NT2/D1 (cell line): ENCODE data around the gene TSC22D2.
"Not testable (repeated sequence)": the region's sequence is repeated elsewhere in the genome, so short reads cannot be mapped to it uniquely, and the experiment has no call there.

Source experiments
- DNase-seq: peaks from one replicate; pipeline ENCODE4 v3.0.0-alpha.2; 2011; ENCODE audit warnings: low read depth, low spot score
- H3K27me3 ChIP-seq: 2 replicates; pipeline ENCODE4 v1.6.0; 2011; ENCODE audit warnings: mild to moderate bottlenecking; ENCODE audit not compliant: insufficient read length, insufficient read depth
- H3K36me3 ChIP-seq: 2 replicates; pipeline ENCODE4 v1.6.1; 2011; ENCODE audit warnings: mild to moderate bottlenecking, low read length, mixed read lengths; ENCODE audit not compliant: insufficient read depth, insufficient read length
- H3K4me1 ChIP-seq: 2 replicates; pipeline ENCODE4 v1.5.1; 2011; ENCODE audit not compliant: insufficient read depth, insufficient read length
- H3K4me3 ChIP-seq: 2 replicates; pipeline ENCODE4 v1.5.1; 2011; ENCODE audit warnings: low read depth; ENCODE audit not compliant: insufficient read length
- H3K9ac ChIP-seq: 2 replicates; pipeline ENCODE4 v1.6.0; 2011; ENCODE audit warnings: low read depth; ENCODE audit not compliant: insufficient read length
- H3K9me3 ChIP-seq: 2 replicates; pipeline ENCODE4 v1.5.1; 2011; ENCODE audit warnings: mild to moderate bottlenecking, low read length; ENCODE audit not compliant: insufficient read depth
- SUZ12 ChIP-seq: IDR thresholded peaks from 2 replicates; pipeline ENCODE4 v1.6.1; 2011; ENCODE audit not compliant: insufficient read length, insufficient read depth; ENCODE audit errors: extremely low read depth
- YY1 ChIP-seq: IDR thresholded peaks from 2 replicates; pipeline ENCODE4 v1.6.1; 2011; ENCODE audit not compliant: insufficient read length, insufficient read depth
- ZNF274 ChIP-seq: IDR thresholded peaks from 2 replicates; pipeline ENCODE4 v1.6.1; 2011; ENCODE audit warnings: mild to moderate bottlenecking, low read depth, low read length

Gene TSC22D2

DNA sequence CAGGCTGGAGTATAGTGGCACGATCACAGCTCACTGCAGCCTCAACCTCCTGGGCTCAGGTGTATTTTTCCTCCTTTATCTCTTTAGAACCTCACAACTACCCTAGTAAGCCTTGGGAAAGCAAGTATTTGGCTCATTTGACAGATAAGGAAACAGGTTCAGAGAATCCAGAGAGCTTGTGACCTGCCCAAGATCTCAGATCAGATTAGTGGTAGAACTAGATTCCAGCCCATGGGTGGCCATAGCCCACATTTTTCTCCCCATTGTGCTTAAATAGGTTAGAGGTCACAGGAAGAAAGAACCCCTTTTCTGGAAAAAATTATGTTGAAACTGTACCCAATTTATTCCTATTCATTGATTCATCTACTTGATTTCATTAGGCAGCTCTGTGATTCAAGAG is 64.3 kb downstream of the TSC22D2 start:
- Histone ChIP-seq H3K36me3 (no peaks in the 10 kb centered on the region), H3K9ac (no peak overlapping the region), H3K9me3 (peaks cover 2% of the 10 kb centered on the region; the same call in 1 of the 2 replicates), H3K4me1 (no peaks in the 10 kb centered on the region), H3K4me3 (no peak overlapping the region), H3K27me3 (no peaks in the 10 kb centered on the region)
- no peak for DNase-seq
- no peak for TF ChIP-seq SUZ12
- no peak for TF ChIP-seq YY1
- no peak for TF ChIP-seq ZNF274

DNA sequence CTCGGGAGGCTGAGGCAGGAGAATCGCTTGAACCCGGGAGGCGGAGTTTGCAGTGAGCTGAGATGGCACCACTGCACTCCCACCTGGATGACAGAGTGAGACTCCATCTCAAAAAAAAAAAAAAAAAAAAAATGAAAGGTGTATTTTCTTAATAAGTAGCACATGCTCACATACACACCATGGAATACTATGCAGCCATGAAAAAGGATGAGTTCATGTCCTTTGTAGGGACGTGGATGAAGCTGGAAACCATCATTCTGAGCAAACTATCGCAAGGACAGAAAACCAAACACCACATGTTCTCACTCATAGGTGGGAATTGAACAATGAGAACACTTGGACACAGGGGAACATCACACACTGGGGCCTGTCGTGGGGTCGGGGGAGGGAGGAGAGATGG is 65.1 kb downstream of the TSC22D2 start:
- H3K27me3 ChIP-seq, H3K4me3 ChIP-seq, H3K4me1 ChIP-seq, H3K9ac ChIP-seq, DNase-seq, H3K36me3 ChIP-seq, H3K9me3 ChIP-seq: not testable (repeated sequence)

DNA sequence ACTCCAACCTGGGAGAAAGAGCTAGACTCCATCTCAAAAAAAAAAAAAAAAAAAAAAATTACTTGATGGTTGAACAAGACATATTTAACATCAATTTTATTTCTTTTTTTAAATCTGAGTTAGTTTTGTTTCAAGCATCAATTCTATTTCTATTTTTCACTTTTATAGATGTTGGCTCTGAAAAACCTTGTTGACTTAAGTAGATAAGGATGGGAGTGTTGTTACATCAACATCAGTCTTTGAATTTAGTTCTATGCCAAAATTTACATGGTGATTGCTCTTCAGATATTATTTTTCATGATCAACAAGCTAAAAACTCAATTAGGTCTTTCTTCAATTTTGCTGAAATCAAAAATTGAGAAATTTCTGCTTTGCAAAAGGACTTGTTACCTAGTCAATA is 71.3 kb downstream of the TSC22D2 start:
- no peak for TF ChIP-seq YY1
- no peak for TF ChIP-seq SUZ12
- TF ChIP-seq ZNF274, result no peak
- Histone ChIP-seq H3K4me1 (no peaks in the 10 kb centered on the region), H3K9ac (no peak overlapping the region), H3K4me3 (no peak overlapping the region), H3K9me3 (peaks cover 13% of the 10 kb centered on the region; the same call in 1 of the 2 replicates), H3K36me3 (no peaks in the 10 kb centered on the region), H3K27me3 (no peaks in the 10 kb centered on the region)
- DNase-seq, result no peak

DNA sequence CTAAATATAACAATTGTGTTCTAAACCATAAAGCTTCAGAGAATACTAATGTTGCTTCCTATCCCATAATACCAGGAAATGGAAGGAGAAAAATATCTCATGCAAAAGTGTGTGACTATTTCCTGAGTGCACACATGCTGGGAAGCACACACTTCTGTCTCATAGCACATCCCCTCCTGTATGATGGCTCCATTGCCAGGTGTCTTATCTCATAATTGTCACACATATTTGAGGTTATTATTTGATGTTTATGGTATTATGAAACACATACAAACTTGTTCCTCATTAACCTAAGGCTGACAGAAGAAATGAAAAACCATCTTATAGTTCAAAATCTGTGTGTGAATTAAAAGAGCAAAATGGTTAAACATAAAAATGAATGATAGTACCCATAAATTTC is 72.8 kb downstream of the TSC22D2 start:
- H3K4me3 ChIP-seq, result no peak overlapping the region
- DNase-seq, result no peak
- H3K4me1 ChIP-seq, result no peaks in the 10 kb centered on the region
- no peak overlapping the region for H3K9ac ChIP-seq
- TF ChIP-seq ZNF274 (no peak), YY1 (no peak), SUZ12 (no peak)
- no peaks in the 10 kb centered on the region for H3K36me3 ChIP-seq
- H3K27me3 ChIP-seq, result no peaks in the 10 kb centered on the region
- peaks cover 13% of the 10 kb centered on the region; the same call in 1 of the 2 replicates for H3K9me3 ChIP-seq

DNA sequence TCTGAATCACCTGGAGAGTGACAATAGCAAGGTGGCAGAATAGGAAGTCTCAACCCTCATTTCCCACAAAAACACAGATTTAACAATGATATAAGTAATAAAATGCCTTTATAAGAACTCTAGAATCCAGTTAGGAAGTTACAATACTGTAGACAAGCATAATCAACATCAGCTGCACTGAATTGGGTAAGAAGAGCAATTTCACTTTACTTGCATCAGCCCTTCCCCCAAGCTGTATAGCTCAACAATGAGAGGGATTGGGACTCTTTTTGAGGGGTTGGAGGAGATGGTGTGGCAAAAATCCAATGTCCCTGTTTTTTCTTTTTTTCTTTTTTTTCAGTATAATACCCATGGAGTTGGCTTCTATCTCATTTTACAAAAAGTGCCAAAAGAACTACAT is 75.1 kb downstream of the TSC22D2 start:
- no peaks in the 10 kb centered on the region for H3K27me3 ChIP-seq
- no peak overlapping the region for H3K4me3 ChIP-seq
- H3K36me3 ChIP-seq, result no peaks in the 10 kb centered on the region
- no peak overlapping the region for H3K9ac ChIP-seq
- no peak for TF ChIP-seq SUZ12
- TF ChIP-seq YY1, result no peak
- no peak for TF ChIP-seq ZNF274
- no peak for DNase-seq
- no peaks in the 10 kb centered on the region for H3K4me1 ChIP-seq
- peaks cover 15% of the 10 kb centered on the region for H3K9me3 ChIP-seq

DNA sequence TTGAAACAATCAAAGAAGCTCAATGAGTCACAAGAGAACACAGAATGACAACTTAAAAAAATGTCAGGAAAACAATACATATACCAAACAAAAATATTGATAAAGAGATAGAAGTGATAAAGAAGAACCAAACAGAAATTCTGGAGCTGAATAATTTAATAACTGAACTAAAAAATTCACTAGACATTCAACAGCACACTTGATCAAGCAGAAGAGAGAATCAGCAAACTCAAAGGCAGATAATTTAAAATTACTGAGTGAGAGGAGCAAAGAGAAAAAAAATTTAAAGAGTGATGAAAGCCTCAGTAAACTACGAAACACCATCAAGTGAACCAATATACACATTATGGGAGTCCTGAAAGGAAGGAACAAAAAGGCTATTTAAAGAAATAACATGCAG is 76.3 kb downstream of the TSC22D2 start:
- H3K36me3 ChIP-seq, result no peaks in the 10 kb centered on the region
- DNase-seq, result no peak
- no peak overlapping the region for H3K4me3 ChIP-seq
- no peaks in the 10 kb centered on the region for H3K27me3 ChIP-seq
- TF ChIP-seq ZNF274 (no peak), YY1 (no peak), SUZ12 (no peak)
- no peaks in the 10 kb centered on the region for H3K4me1 ChIP-seq
- H3K9ac ChIP-seq, result no peak overlapping the region
- H3K9me3 ChIP-seq, result peaks cover 13% of the 10 kb centered on the region

DNA sequence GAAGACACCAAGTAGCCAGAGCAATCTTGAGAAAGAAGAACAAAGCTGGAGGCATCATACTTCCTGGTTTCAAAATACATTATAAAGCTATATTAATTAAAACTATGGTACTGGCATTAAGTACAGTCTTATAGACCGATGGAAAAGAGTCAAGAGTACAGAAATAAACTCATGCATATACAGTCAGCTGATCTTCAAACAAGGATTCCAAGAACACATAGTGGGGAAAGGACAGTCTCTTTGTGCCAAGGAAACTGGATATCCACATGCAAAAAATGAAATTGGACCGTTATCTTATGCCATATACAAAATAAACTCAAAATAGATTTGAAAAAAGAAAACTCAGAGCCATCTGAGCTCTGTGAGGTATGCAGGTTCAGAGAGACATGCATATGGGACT is 80.8 kb downstream of the TSC22D2 start:
- H3K9me3 ChIP-seq, result peaks cover 13% of the 10 kb centered on the region
- DNase-seq, result no peak
- TF ChIP-seq SUZ12 (no peak), ZNF274 (no peak), YY1 (no peak)
- no peaks in the 10 kb centered on the region for H3K4me1 ChIP-seq
- no peaks in the 10 kb centered on the region for H3K27me3 ChIP-seq
- no peak overlapping the region for H3K9ac ChIP-seq
- H3K4me3 ChIP-seq, result no peak overlapping the region
- H3K36me3 ChIP-seq, result no peaks in the 10 kb centered on the region

DNA sequence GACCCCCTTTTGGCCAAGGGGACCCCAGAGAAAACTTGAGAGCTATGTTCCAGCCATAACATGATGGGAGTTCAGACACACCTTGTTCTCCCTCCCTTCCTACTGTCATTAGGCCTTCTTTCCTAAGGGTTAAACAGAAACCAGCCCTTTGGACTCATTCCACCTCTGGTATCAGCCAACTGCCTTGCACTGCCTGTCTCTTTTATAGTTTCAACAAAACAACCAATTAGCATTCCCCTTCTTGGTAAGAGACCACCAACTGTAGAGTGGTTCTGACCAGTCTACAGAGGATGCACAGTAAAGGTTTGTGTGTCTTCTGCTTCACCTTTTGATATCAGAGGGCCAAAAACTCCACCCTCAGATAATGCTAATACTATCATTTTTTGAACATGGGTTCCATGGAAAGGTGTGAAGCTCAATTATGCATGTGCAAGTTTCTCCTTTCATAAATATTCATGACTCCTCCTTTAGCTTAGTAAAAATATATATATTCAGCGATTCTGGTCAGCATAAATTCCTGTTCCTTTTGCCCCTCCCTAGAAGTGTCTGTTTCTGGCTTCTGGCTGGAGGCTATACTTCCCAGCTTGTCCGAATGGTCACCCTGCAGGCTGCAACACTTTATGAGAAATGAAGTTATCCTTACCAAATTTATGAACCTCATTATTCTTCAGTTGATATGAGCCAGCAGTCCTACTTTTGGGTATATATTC is 82.3 kb downstream of the TSC22D2 start:
- TF ChIP-seq ZNF274 (no peak), YY1 (no peak), SUZ12 (no peak)
- no peaks in the 10 kb centered on the region for H3K4me1 ChIP-seq
- H3K9ac ChIP-seq, result no peak overlapping the region

More for the DNA sequence above, 82.3 kb downstream of the TSC22D2 start:
- Histone ChIP-seq H3K27me3 (no peaks in the 10 kb centered on the region), H3K36me3 (no peaks in the 10 kb centered on the region), H3K4me3 (no peak overlapping the region), H3K9me3 (peaks cover 13% of the 10 kb centered on the region)
- no peak for DNase-seq
